T-helper 9 cell (primary cell): ENCODE data around the gene SLC38A1.
"Not testable (repeated sequence)": the region's sequence is repeated elsewhere in the genome, so short reads cannot be mapped to it uniquely, and the experiment has no call there.

Experiments used
- DNase-seq: peaks from one replicate; pipeline ENCODE4 v3.0.0-alpha.2; 2020

Gene SLC38A1

GRCh38 chr12:46264057-46264456, 4.8 kb downstream of the SLC38A1 start:
- DNase-seq: no peak

- DNase-seq: no peak
Measured at GRCh38 chr12:46263140-46264016, 5.5 kb downstream of the SLC38A1 start.

- DNase-seq: no peak
Measured at GRCh38 chr12:46261646-46262045, 7.2 kb downstream of the SLC38A1 start.

GRCh38 chr12:46260913-46261476, 7.8 kb downstream of the SLC38A1 start:
- DNase-seq: no peak

GRCh38 chr12:46260124-46260912, 8.5 kb downstream of the SLC38A1 start:
- no peak for DNase-seq

- DNase-seq: no peak
Measured at GRCh38 chr12:46259713-46260112, 9.1 kb downstream of the SLC38A1 start.

GRCh38 chr12:46259071-46259470, 9.8 kb downstream of the SLC38A1 start:
- no peak for DNase-seq

- DNase-seq: no peak
Measured at GRCh38 chr12:46258129-46258528, 10.7 kb downstream of the SLC38A1 start.

- DNase-seq: no peak
Measured at GRCh38 chr12:46256942-46257341, 11.9 kb downstream of the SLC38A1 start.

GRCh38 chr12:46253544-46254162, 15.2 kb downstream of the SLC38A1 start:
- DNase-seq: no peak

GRCh38 chr12:46251994-46252393, 16.8 kb downstream of the SLC38A1 start:
- DNase-seq: not testable (repeated sequence)

- not testable (repeated sequence) for DNase-seq
Measured at GRCh38 chr12:46249960-46250359, 18.9 kb downstream of the SLC38A1 start.

- DNase-seq: no peak
Measured at GRCh38 chr12:46246021-46246700, 22.7 kb downstream of the SLC38A1 start.

- no peak for DNase-seq
Measured at GRCh38 chr12:46244997-46245396, 23.8 kb downstream of the SLC38A1 start.

- DNase-seq: no peak
Measured at GRCh38 chr12:46244273-46244915, 24.4 kb downstream of the SLC38A1 start.

GRCh38 chr12:46242569-46242968, 26.3 kb downstream of the SLC38A1 start:
- DNase-seq: no peak

- no peak for DNase-seq
Measured at GRCh38 chr12:46240436-46240835, 28.4 kb downstream of the SLC38A1 start.

GRCh38 chr12:46238821-46239220, 30.0 kb downstream of the SLC38A1 start:
- no peak for DNase-seq

GRCh38 chr12:46237371-46238045, 31.3 kb downstream of the SLC38A1 start:
- no peak for DNase-seq

- no peak for DNase-seq
Measured at GRCh38 chr12:46234000-46234399, 34.8 kb downstream of the SLC38A1 start.

GRCh38 chr12:46233423-46233822, 35.4 kb downstream of the SLC38A1 start:
- DNase-seq: no peak
